Panc1 (cell line): Measurements from ENCODE around the gene SHB. TPM values are rescaled to one million over a fixed set of nuclear protein-coding genes. Genes with fewer than 3 reads are reported as not detected.

Experiments used
- ATAC-seq: fragments of 200-7000 bp; cut with Tn5 transposase; 2 replicates; pipeline ENCODE4 v1.9.1; 2020; ENCODE audit warnings: mild to moderate bottlenecking, moderate library complexity
- BruUV-seq: library from RNA; stranded (reverse); fragments of 400-500 nt; replicated peaks from 2 replicates; lab custom pipeline; 2021; lab: Mats Ljungman, UMichigan
- CTCF ChIA-PET: fragments of 300-600 bp; sonication (Branson Sonifier 250); formaldehyde crosslinking; loops from one replicate; lab custom pipeline; 2022; ENCODE audit warnings: antibody characterized with exemption; lab: Charles Lee
- POLR2A ChIA-PET: fragments of 300-600 bp; sonication (Branson Sonifier 250); formaldehyde crosslinking; loops from one replicate; lab custom pipeline; 2022; ENCODE audit warnings: antibody characterized with exemption; lab: Charles Lee
- DNase-seq: peaks from one replicate; pipeline ENCODE4 v3.0.0-alpha.2; 2010; ENCODE audit warnings: low read depth, low spot score
- H3K27ac ChIP-seq: 2 replicates; pipeline ENCODE4 v1.5.1; 2011; ENCODE audit warnings: mild to moderate bottlenecking, low read length, inconsistent platforms
- H3K27me3 ChIP-seq: fragments of 200-500 bp; sonication (Bioruptor generic); 2 replicates; pipeline ENCODE4 v1.6.0; 2014; ENCODE audit warnings: low read length, inconsistent platforms; ENCODE audit not compliant: control insufficient read depth, insufficient read depth
- H3K36me3 ChIP-seq: fragments of 200-500 bp; sonication (Bioruptor generic); 2 replicates; pipeline ENCODE4 v1.5.1; 2014; ENCODE audit warnings: inconsistent platforms, mild to moderate bottlenecking, low read length, moderate library complexity; ENCODE audit not compliant: control insufficient read depth, insufficient read depth
- H3K4me1 ChIP-seq: 2 replicates; pipeline ENCODE4 v1.5.1; 2011; ENCODE audit warnings: inconsistent platforms, mild to moderate bottlenecking, low read length, moderate library complexity; ENCODE audit not compliant: control insufficient read depth, insufficient read depth
- H3K4me3 ChIP-seq, 2 experiments: 2 replicates each; pipeline ENCODE4 v1.5.1; 2011 to 2012; ENCODE audit warnings: low read depth in 2 of 2, low read length in 2 of 2, mild to moderate bottlenecking in 2 of 2, inconsistent platforms in 1 of 2, moderate library complexity in 1 of 2
- H3K9me3 ChIP-seq: fragments of 200-500 bp; sonication (Bioruptor generic); 2 replicates; pipeline ENCODE4 v1.5.1; 2014; ENCODE audit warnings: low read depth, mild to moderate bottlenecking, inconsistent platforms, low read length, moderate library complexity; ENCODE audit not compliant: control insufficient read depth, insufficient read depth
- CTCF ChIP-seq: fragments of 450-650 bp; IDR thresholded peaks from 2 replicates; pipeline ENCODE4 v1.5.1; 2017; ENCODE audit warnings: mild to moderate bottlenecking
- POLR2AphosphoS5 ChIP-seq: IDR thresholded peaks from 2 replicates; pipeline ENCODE4 v1.6.1; 2012; ENCODE audit warnings: mild to moderate bottlenecking, low read depth, low read length, moderate library complexity
- REST ChIP-seq, 2 experiments: IDR thresholded peaks; 2 replicates each; pipeline ENCODE4 v1.6.1; 2011 to 2012; ENCODE audit warnings: low read depth in 2 of 2, control low read depth in 1 of 2, low read length in 1 of 2, mild to moderate bottlenecking in 1 of 2, moderate library complexity in 1 of 2; ENCODE audit not compliant: insufficient read depth in 1 of 2
- SIN3A ChIP-seq: IDR thresholded peaks from 2 replicates; pipeline ENCODE4 v1.6.1; 2012; ENCODE audit warnings: low read depth, mild to moderate bottlenecking, low read length, moderate library complexity, borderline replicate concordance; ENCODE audit not compliant: insufficient read depth
- TCF7L2 ChIP-seq: IDR thresholded peaks from 2 replicates; pipeline ENCODE4 v1.6.1; 2011; ENCODE audit warnings: mild to moderate bottlenecking, low read depth, low read length, inconsistent platforms
- in situ Hi-C: cut with HindIII; loops from 2 replicates; pipeline ENCODE4 v1.10.0; 2016; ENCODE audit warnings: low sequenced_read_pairs, low pct_unique_long_range_greater_than_20kb
- intact Hi-C: fragments of 100-400 bp; cut with micrococcal nuclease; formaldehyde crosslinking; loops from one replicate; pipeline ENCODE4 v1.10.0; 2022; ENCODE audit not compliant: unreplicated experiment
- total RNA-seq: library from RNA; stranded (reverse); gene quantifications from one replicate; pipeline ENCODE4 v1.2.1, GENCODE V29; 2021; ENCODE audit not compliant: unreplicated experiment

Gene SHB
- total RNA-seq, 1 experiment from 2014 or later, result 59.9 TPM

GRCh38 chr9:37902796-37903646 lies 166.0 kb downstream of the SHB start:
- Histone ChIP-seq H3K27me3 (no peaks in the 10 kb centered on the region), H3K4me1 (peaks cover 16% of the 10 kb centered on the region), H3K9me3 (no peaks in the 10 kb centered on the region), H3K36me3 (peaks cover 7% of the 10 kb centered on the region), H3K27ac (peak overlapping the region; percentile 79), H3K4me3 (peak overlapping the region; percentile 74 to 84)
- in situ Hi-C loops (no loop called here), intact Hi-C loops (no loop called here)
- DNase-seq, result no peak
- no TSS peak for BruUV-seq
- ChIA-PET POLR2A (interaction anchor here (0.5 to 0.6 kb wide), 4 partner anchors 18 to 1347 kb away, joined by 3 to 7 read pairs (median 4); no protein-coding TSS in a partner anchor), CTCF (interaction anchor here (1.1 kb wide), 1 partner anchor 422 kb away, joined by 3 read pairs; no protein-coding TSS in a partner anchor)
- TF ChIP-seq POLR2AphosphoS5, result no peak
- no peak for TF ChIP-seq REST (IDR thresholded peaks at IDR 0.05; ENCODE audit: insufficient read depth in 1 of 2, low read depth in 2 of 2, low read length in 1 of 2)
- TF ChIP-seq CTCF, result no peak
- no peak for TF ChIP-seq TCF7L2
- no peak for TF ChIP-seq SIN3A
- ATAC-seq, result peak; percentile 6

GRCh38 chr9:37902131-37902530 lies 166.9 kb downstream of the SHB start:
- TF ChIP-seq TCF7L2 (no peak), POLR2AphosphoS5 (no peak)
- BruUV-seq, result no TSS peak

More at GRCh38 chr9:37902131-37902530, 166.9 kb downstream of the SHB start:
- in situ Hi-C loops, result no loop called here
- Histone ChIP-seq H3K9me3 (no peaks in the 10 kb centered on the region), H3K4me1 (peaks cover 16% of the 10 kb centered on the region), H3K27me3 (no peaks in the 10 kb centered on the region), H3K4me3 (peak overlapping the region in 1 of 2 experiments; percentile 74; a peak in 3 of 4 replicates), H3K36me3 (peaks cover 7% of the 10 kb centered on the region), H3K27ac (no peak overlapping the region)
- no peak for DNase-seq
- CTCF ChIA-PET, result no interaction called here
- POLR2A ChIA-PET, result interaction anchor here (0.5 kb wide), 1 partner anchor 1346 kb away, joined by 5 read pairs; no protein-coding TSS in a partner anchor
- intact Hi-C loops, result no loop called here
- no peak for ATAC-seq
